H1 (cell line): ENCODE data around the gene TBK1. TPM values are rescaled to one million over a fixed set of nuclear protein-coding genes. Genes with fewer than 3 reads are reported as not detected.

Source experiments
- CTCF ChIA-PET: fragments of 300-600 bp; sonication (Branson Sonifier 250); formaldehyde crosslinking; loops from one replicate; lab custom pipeline; 2021; ENCODE audit not compliant: partially characterized antibody; lab: Charles Lee
- POLR2A ChIA-PET: fragments of 300-600 bp; sonication (Branson Sonifier 250); formaldehyde crosslinking; loops from one replicate; lab custom pipeline; 2021; ENCODE audit warnings: inconsistent platforms; ENCODE audit not compliant: partially characterized antibody; lab: Charles Lee
- DNase-seq, 2 experiments: peaks; one replicate each; pipeline versions ENCODE4 v3.0.0 to v3.0.0-alpha.2; 2010 to 2022; ENCODE audit warnings: low spot score in 2 of 2, low read depth in 1 of 2, mixed read lengths in 1 of 2
- FAIRE-seq: peaks from 2 replicates; lab custom pipeline; 2011; peaks lifted over from hg19 to GRCh38; lab: Jason Lieb, UNC
- H2AFZ ChIP-seq: 2 replicates; pipeline ENCODE4 v1.8.1; 2012; ENCODE audit warnings: low read length, inconsistent platforms
- H2AK5ac ChIP-seq: 2 replicates; pipeline ENCODE4 v1.6.1; 2013; ENCODE audit warnings: low read depth, low read length
- H2BK120ac ChIP-seq: replicated peaks from 2 replicates; pipeline ENCODE3; 2013; ENCODE audit warnings: low read depth, low read length, inconsistent platforms
- H2BK12ac ChIP-seq: 2 replicates; pipeline ENCODE4 v1.6.1; 2013; ENCODE audit warnings: low read depth, low read length
- H2BK15ac ChIP-seq: 2 replicates; pipeline ENCODE4 v1.6.1; 2013; ENCODE audit warnings: low read length
- H2BK20ac ChIP-seq: 2 replicates; pipeline ENCODE4 v1.6.1; 2013; ENCODE audit warnings: low read length
- H2BK5ac ChIP-seq: 2 replicates; pipeline ENCODE4 v1.6.1; 2013; ENCODE audit warnings: low read depth, low read length
- H3K14ac ChIP-seq: 2 replicates; pipeline ENCODE4 v1.6.1; 2013; ENCODE audit warnings: inconsistent platforms; ENCODE audit not compliant: insufficient read length
- H3K18ac ChIP-seq: 2 replicates; pipeline ENCODE4 v1.6.1; 2013; ENCODE audit warnings: low read length; ENCODE audit errors: extremely low read depth
- H3K23ac ChIP-seq: 2 replicates; pipeline ENCODE4 v1.6.1; 2013; ENCODE audit warnings: inconsistent platforms; ENCODE audit not compliant: insufficient read length
- H3K23me2 ChIP-seq: 2 replicates; pipeline ENCODE4 v1.6.1; 2013; ENCODE audit warnings: low read depth, low read length
- H3K27ac ChIP-seq: 2 replicates; pipeline ENCODE4 v1.6.1; 2011; ENCODE audit warnings: low read depth, low read length, inconsistent platforms
- H3K27me3 ChIP-seq, 4 experiments: replicated peaks in 1 of 4; 1 replicate in 1 of 4; 2 replicates in 3 of 4; pipeline versions ENCODE4 v1.6.1 to v1.8.1; 2011 to 2013; ENCODE audit warnings: low read length in 3 of 4, mild to moderate bottlenecking in 3 of 4, inconsistent platforms in 2 of 4, mixed read lengths in 2 of 4, moderate library complexity in 1 of 4; ENCODE audit not compliant: control insufficient read depth in 3 of 4, insufficient read depth in 3 of 4; ENCODE audit errors: extremely low read depth in 1 of 4
- H3K36me3 ChIP-seq, 4 experiments: 2 replicates each; pipeline versions ENCODE4 v1.6.1 to v1.8.1; 2011 to 2013; ENCODE audit warnings: mild to moderate bottlenecking in 4 of 4, low read length in 3 of 4, moderate library complexity in 2 of 4, control low read depth in 1 of 4, inconsistent platforms in 1 of 4; ENCODE audit not compliant: insufficient read depth in 4 of 4, control insufficient read depth in 2 of 4
- H3K4ac ChIP-seq: replicated peaks from 2 replicates; pipeline ENCODE3; 2013; ENCODE audit warnings: low read length, low read depth, mixed read lengths, inconsistent platforms; ENCODE audit not compliant: insufficient read length
- H3K4me1 ChIP-seq, 4 experiments: replicated peaks in 1 of 4; 1 replicate in 1 of 4; 2 replicates in 3 of 4; pipeline versions ENCODE4 v1.6.1 to v1.8.1; 2011 to 2013; ENCODE audit warnings: low read length in 3 of 4, inconsistent platforms in 2 of 4, mixed read lengths in 1 of 4; ENCODE audit not compliant: insufficient read depth in 4 of 4, control insufficient read depth in 3 of 4
- H3K4me2 ChIP-seq, 2 experiments: 2 replicates each; pipeline versions ENCODE4 v1.6.1 to v1.8.1; 2011 to 2013; ENCODE audit warnings: low read depth in 2 of 2, low read length in 2 of 2, control low read depth in 1 of 2, inconsistent platforms in 1 of 2, mild to moderate bottlenecking in 1 of 2; ENCODE audit not compliant: insufficient read depth in 1 of 2
- H3K4me3 ChIP-seq, 4 experiments: fragments of 200-600, 300-600 bp in 1 of 4; sonication (generic), shearing (Covaris generic), sonication (Bioruptor Twin) in 1 of 4; 2 replicates each; pipeline versions ENCODE4 v1.5.1 to v1.8.1; 2011 to 2016; ENCODE audit warnings: low read length in 4 of 4, low read depth in 3 of 4, control low read depth in 2 of 4, inconsistent platforms in 2 of 4, mild to moderate bottlenecking in 2 of 4, mixed read lengths in 1 of 4, moderate library complexity in 1 of 4; ENCODE audit not compliant: insufficient read depth in 2 of 4; ENCODE audit errors: extremely low read depth in 1 of 4
- H3K56ac ChIP-seq: replicated peaks from 2 replicates; pipeline ENCODE3; 2013; ENCODE audit warnings: low read depth, mild to moderate bottlenecking, mixed read lengths, low read length, inconsistent platforms; ENCODE audit not compliant: insufficient read length
- H3K79me1 ChIP-seq: 2 replicates; pipeline ENCODE4 v1.6.1; 2013; ENCODE audit warnings: low read depth, low read length, control low read depth
- H3K79me2 ChIP-seq, 2 experiments: 2 replicates each; pipeline versions ENCODE4 v1.6.1 to v1.8.1; 2012 to 2013; ENCODE audit warnings: low read length in 2 of 2, mild to moderate bottlenecking in 2 of 2, inconsistent platforms in 1 of 2; ENCODE audit not compliant: insufficient read depth in 2 of 2, control insufficient read depth in 1 of 2
- H3K9ac ChIP-seq, 4 experiments: replicated peaks in 1 of 4; 1 replicate in 1 of 4; 2 replicates in 3 of 4; pipeline versions ENCODE4 v1.6.1 to v1.8.1; 2011 to 2013; ENCODE audit warnings: low read depth in 3 of 4, low read length in 3 of 4, control low read depth in 2 of 4, mild to moderate bottlenecking in 2 of 4, moderate library complexity in 2 of 4, inconsistent platforms in 1 of 4; ENCODE audit errors: extremely low read depth in 1 of 4
- H3K9me3 ChIP-seq, 2 experiments: 2 replicates each; pipeline versions ENCODE4 v1.6.1 to v1.8.1; 2012 to 2013; ENCODE audit warnings: mild to moderate bottlenecking in 2 of 2, moderate library complexity in 2 of 2, control low read depth in 1 of 2, inconsistent platforms in 1 of 2, low read depth in 1 of 2, low read length in 1 of 2, mixed read lengths in 1 of 2; ENCODE audit not compliant: insufficient read depth in 2 of 2
- H4K20me1 ChIP-seq, 2 experiments: replicated peaks in 1 of 2; 2 replicates each; pipeline versions ENCODE3 to v1.8.1; 2011 to 2013; ENCODE audit warnings: inconsistent platforms in 2 of 2, low read length in 2 of 2, mild to moderate bottlenecking in 1 of 2; ENCODE audit not compliant: insufficient read depth in 2 of 2, control insufficient read depth in 1 of 2
- H4K5ac ChIP-seq: 2 replicates; pipeline ENCODE4 v1.6.1; 2013; ENCODE audit warnings: low read length, low read depth, mixed read lengths, inconsistent platforms; ENCODE audit not compliant: insufficient read length
- H4K8ac ChIP-seq: 2 replicates; pipeline ENCODE4 v1.8.0; 2013; ENCODE audit warnings: mild to moderate bottlenecking, moderate library complexity, low read length, inconsistent platforms; ENCODE audit not compliant: insufficient read depth; ENCODE audit errors: extremely low read depth
- H4K91ac ChIP-seq: replicated peaks from 2 replicates; pipeline ENCODE3; 2013; ENCODE audit warnings: low read length, mixed read lengths, inconsistent platforms; ENCODE audit not compliant: insufficient read length
- BCL11A ChIP-seq, 2 experiments: IDR thresholded peaks; one replicate each; pipeline ENCODE4 v1.6.1; 2011; ENCODE audit warnings: low read depth in 2 of 2, low read length in 2 of 2, mild to moderate bottlenecking in 2 of 2
- CBX8 ChIP-seq: fragments of 300-800, 300-1000 bp; sonication (generic); IDR thresholded peaks from 2 replicates; pipeline ENCODE4 v1.7.1; 2016; ENCODE audit warnings: low read depth, low read length, borderline replicate concordance
- CHD1 ChIP-seq: IDR thresholded peaks from 2 replicates; pipeline ENCODE4 v1.6.1; 2012; ENCODE audit warnings: low read depth, low read length, improper control_type of control experiment
- EP300 ChIP-seq, 2 experiments: IDR thresholded peaks; 1 replicate in 1 of 2; 2 replicates in 1 of 2; pipeline ENCODE4 v1.6.1; 2011 to 2012; ENCODE audit warnings: low read depth in 2 of 2, low read length in 2 of 2, mild to moderate bottlenecking in 2 of 2, borderline replicate concordance in 1 of 2, inconsistent platforms in 1 of 2, moderate library complexity in 1 of 2
- EZH2 ChIP-seq: fragments of 200-600 bp; sonication (generic); IDR thresholded peaks from 2 replicates; pipeline ENCODE4 v1.7.1; 2012; ENCODE audit warnings: low read depth, mild to moderate bottlenecking, moderate library complexity, low read length, inconsistent platforms; ENCODE audit not compliant: severe bottlenecking
- JUND ChIP-seq: IDR thresholded peaks from 2 replicates; pipeline ENCODE4 v1.6.1; 2011; ENCODE audit warnings: mild to moderate bottlenecking, improper control_type of control experiment, low read length
- MAFK ChIP-seq: IDR thresholded peaks from 2 replicates; pipeline ENCODE4 v1.6.1; 2012; ENCODE audit warnings: low read depth, mild to moderate bottlenecking, improper control_type of control experiment, low read length
- POLR2A ChIP-seq, 2 experiments: IDR thresholded peaks; 1 replicate in 1 of 2; 2 replicates in 1 of 2; pipeline ENCODE4 v1.6.1; 2011; ENCODE audit warnings: low read depth in 2 of 2, low read length in 2 of 2, mild to moderate bottlenecking in 2 of 2; ENCODE audit errors: control extremely low read depth in 1 of 2
- RAD21 ChIP-seq, 2 experiments: IDR thresholded peaks in 1 of 2; conservative IDR thresholded peaks in 1 of 2; 2 replicates each; pipeline ENCODE4 v1.6.1; 2011; ENCODE audit warnings: low read depth in 2 of 2, low read length in 2 of 2, improper control_type of control experiment in 1 of 2, inconsistent platforms in 1 of 2, mild to moderate bottlenecking in 1 of 2, moderate library complexity in 1 of 2
- SIRT6 ChIP-seq: IDR thresholded peaks from one replicate; pipeline ENCODE4 v1.7.1; 2012; ENCODE audit warnings: low read length, inconsistent platforms
- SP1 ChIP-seq: IDR thresholded peaks from 2 replicates; pipeline ENCODE4 v1.6.1; 2011; ENCODE audit warnings: low read depth, low read length
- SP2 ChIP-seq: IDR thresholded peaks from 2 replicates; pipeline ENCODE4 v1.6.1; 2012; ENCODE audit warnings: mild to moderate bottlenecking, low read length, inconsistent platforms
- SP4 ChIP-seq: IDR thresholded peaks from 2 replicates; pipeline ENCODE4 v1.6.1; 2012; ENCODE audit warnings: low read length, inconsistent platforms
- SRF ChIP-seq: IDR thresholded peaks from 2 replicates; pipeline ENCODE4 v1.6.1; 2011; ENCODE audit warnings: mild to moderate bottlenecking, low read depth, low read length, moderate library complexity
- TAF1 ChIP-seq: IDR thresholded peaks from 2 replicates; pipeline ENCODE4 v1.6.1; 2011; ENCODE audit warnings: mild to moderate bottlenecking, low read depth, low read length
- ZNF274 ChIP-seq: IDR thresholded peaks from 2 replicates; pipeline ENCODE4 v1.7.0; 2012; ENCODE audit warnings: low read length, borderline replicate concordance; ENCODE audit errors: extremely low read depth
- WGBS, 2 experiments: shearing (Covaris generic) in 1 of 2; methylation state at CpG; one replicate each; pipeline versions ENCODE4 v1.1.6 to v1.1.7; 2013 to 2015; ENCODE audit warnings: low lambda C conversion rate in 2 of 2, mixed read lengths in 2 of 2, inconsistent platforms in 1 of 2, low coverage in 1 of 2, missing lambda C conversion rate in 1 of 2; ENCODE audit not compliant: insufficient replicate concordance in 2 of 2, insufficient coverage in 1 of 2, insufficient read length in 1 of 2; ENCODE audit errors: extremely low coverage in 1 of 2, missing lambda C conversion rate in 1 of 2; 5-methylcytosine and 5-hydroxymethylcytosine counted together
- polyA plus RNA-seq, 7 experiments: library from polyadenylated mRNA; depleted of rRNA in 3 of 7; stranded (reverse) in 5 of 7; unstranded in 2 of 7; fragments of >200 nt in 5 of 7; fragments of 200-250 nt in 2 of 7; gene quantifications; 1 replicate in 5 of 7; 2 replicates in 1 of 7; 4 replicates in 1 of 7; pipeline versions ENCODE4 v1.2.1 to v1.2.3, GENCODE V29; 2011 to 2013; ENCODE audit warnings: missing spikeins in 2 of 7, mixed read lengths in 2 of 7
- total RNA-seq: library from RNA; stranded (reverse); fragmentation: NEBNext Ultra II Directional; extraction: Animal tissue kit (Norgen Biotek cat#: 25700); gene quantifications from 2 replicates; pipeline ENCODE4 v1.2.1, GENCODE V29; 2021

The TBK1 gene
- total and polyA plus RNA-seq, 2 of the 8 experiments (the other 6 are each of a cell fraction or from before 2014, with no cell fraction given), result 5.3 to 20.4 TPM

GRCh38 chr12:64428956-64429355, 23.0 kb upstream of the TBK1 start:
- no peak overlapping the region for H3K27ac ChIP-seq
- no peak overlapping the region for H4K91ac ChIP-seq
- no peaks in the 10 kb centered on the region for H3K4me1 ChIP-seq
- no peaks in the 10 kb centered on the region for H3K23me2 ChIP-seq
- no peaks in the 10 kb centered on the region for H3K27me3 ChIP-seq
- no peaks in the 10 kb centered on the region for H3K79me1 ChIP-seq
- no peak overlapping the region for H2BK12ac ChIP-seq
- no peak overlapping the region for H2AFZ ChIP-seq
- no peak overlapping the region for H3K56ac ChIP-seq
- H2AK5ac ChIP-seq, result no peak overlapping the region
- no peak overlapping the region for H3K9ac ChIP-seq
- H4K20me1 ChIP-seq, result peaks cover 0 to 3% of the 10 kb centered on the region in 2 experiments
- no peaks in the 10 kb centered on the region for H3K9me3 ChIP-seq
- H4K8ac ChIP-seq, result no peak overlapping the region
- H3K36me3 ChIP-seq, result peaks cover 46 to 100% (median 85%) of the 10 kb centered on the region in 4 experiments
- POLR2A ChIA-PET, result interaction anchor here (9.2 kb wide), 1 partner anchor 19 kb away, joined by 100 read pairs; no protein-coding TSS in a partner anchor
- FAIRE-seq (no peak), DNase-seq (no peak)
- H2BK5ac ChIP-seq, result no peak overlapping the region
- no peak overlapping the region for H2BK15ac ChIP-seq
- H3K18ac ChIP-seq, result no peak overlapping the region
- H3K4me3 ChIP-seq, result no peak overlapping the region
- 94% methylated on average over 4 of the region's 4 CpGs; no CpG with 5 or more reads in 1 of the 2 experiments for WGBS, 2 experiments
- H3K4ac ChIP-seq, result no peak overlapping the region
- no peak overlapping the region for H2BK120ac ChIP-seq
- H4K5ac ChIP-seq, result no peak overlapping the region
- no peaks in the 10 kb centered on the region for H3K79me2 ChIP-seq
- no peak overlapping the region for H2BK20ac ChIP-seq
- CTCF ChIA-PET, result no interaction called here
- no peak overlapping the region for H3K14ac ChIP-seq
- no peak overlapping the region for H3K4me2 ChIP-seq
- no peak overlapping the region for H3K23ac ChIP-seq
- TF ChIP-seq ZNF274 (no peak), BCL11A (IDR thresholded peaks at IDR 0.05; ENCODE audit: low read depth in 2 of 2, low read length in 2 of 2) (no peak), EZH2 (no peak), MAFK (no peak), CHD1 (no peak), JUND (no peak), SP4 (no peak), SP1 (no peak), SIRT6 (no peak), CBX8 (no peak), EP300 (IDR thresholded peaks at IDR 0.05; ENCODE audit: borderline replicate concordance in 1 of 2, low read depth in 2 of 2, low read length in 2 of 2) (no peak), SP2 (no peak), TAF1 (no peak), POLR2A (IDR thresholded peaks at IDR 0.05; ENCODE audit: control extremely low read depth in 1 of 2, low read depth in 2 of 2, low read length in 2 of 2) (no peak), RAD21 (IDR thresholded peaks at IDR 0.05 in 1 of 2, conservative IDR thresholded peaks at IDR 0.05 in 1 of 2; ENCODE audit: low read depth in 2 of 2, low read length in 2 of 2) (no peak), SRF (no peak)
